Neural progenitor cell (in vitro differentiated cells): ENCODE data around the gene SCML1.

Experiments
- CTCF ChIP-seq: fragments of 200-600 bp; sonication (generic); IDR thresholded peaks from 2 replicates; pipeline ENCODE4 v1.5.1; 2017; ENCODE audit warnings: antibody characterized with exemption, mild to moderate bottlenecking
- EZH2 ChIP-seq: fragments of 200-600 bp; sonication (generic); IDR thresholded peaks from 2 replicates; pipeline ENCODE4 v1.6.1; 2017; ENCODE audit warnings: antibody characterized with exemption, mild to moderate bottlenecking, moderate library complexity
- EZH2phosphoT487 ChIP-seq: fragments of 200-600 bp; sonication (generic); IDR thresholded peaks from 2 replicates; pipeline ENCODE4 v1.6.1; 2017; ENCODE audit warnings: antibody characterized with exemption

- TF ChIP-seq CTCF (no peak), EZH2 (no peak), EZH2phosphoT487 (no peak)
Measured at GRCh38 chrX:17692709-17693346, 44.5 kb upstream of the SCML1 start.
